ENCODE data around the gene GGT1. TPM values are rescaled to one million over a fixed set of nuclear protein-coding genes. Genes with fewer than 3 reads are reported as not detected.

Gene GGT1
- total RNA-seq, 1 donor from 2014 or later: 16.9 TPM

GRCh38 chr22:24571266-24571665, 31.7 kb upstream of the GGT1 start:
- Mint-ChIP-seq H3K4me1 (ENCODE audit: low read depth) (peaks cover 6% of the 10 kb centered on the region), H3K9me3 (ENCODE audit: low read depth) (no peaks in the 10 kb centered on the region), H3K27ac (no peak overlapping the region), H3K36me3 (ENCODE audit: insufficient read depth) (peaks cover 22% of the 10 kb centered on the region), H3K4me3 (ENCODE audit: low read depth) (no peak overlapping the region), H3K27me3 (no peaks in the 10 kb centered on the region)
- no peak for TF ChIP-seq CTCF (IDR thresholded peaks at IDR 0.05; ENCODE audit: unreplicated experiment)
- no peak for DNase-seq (ENCODE audit: low spot score, unreplicated experiment)

GRCh38 chr22:24576778-24577177, 26.2 kb upstream of the GGT1 start:
- Mint-ChIP-seq H3K36me3 (ENCODE audit: insufficient read depth) (peaks cover 21% of the 10 kb centered on the region), H3K27ac (no peak overlapping the region), H3K27me3 (no peaks in the 10 kb centered on the region), H3K4me3 (ENCODE audit: low read depth) (no peak overlapping the region), H3K4me1 (ENCODE audit: low read depth) (peaks cover 12% of the 10 kb centered on the region), H3K9me3 (ENCODE audit: low read depth) (no peaks in the 10 kb centered on the region)
- no peak for DNase-seq (ENCODE audit: low spot score, unreplicated experiment)
- TF ChIP-seq CTCF (IDR thresholded peaks at IDR 0.05; ENCODE audit: unreplicated experiment): no peak

- H3K9me3 Mint-ChIP-seq (ENCODE audit: low read depth): no peaks in the 10 kb centered on the region
These were observed 24.4 kb upstream of the GGT1 start for GRCh38 chr22:24578355-24579257.

GRCh38 chr22:24579258-24579601, 23.8 kb upstream of the GGT1 start:
- H3K27me3 Mint-ChIP-seq: no peaks in the 10 kb centered on the region
- TF ChIP-seq CTCF (IDR thresholded peaks at IDR 0.05; ENCODE audit: unreplicated experiment): no peak
- H3K36me3 Mint-ChIP-seq (ENCODE audit: insufficient read depth): peaks cover 12% of the 10 kb centered on the region
- no peak for DNase-seq (ENCODE audit: low spot score, unreplicated experiment)
- H3K4me1 Mint-ChIP-seq (ENCODE audit: low read depth): peaks cover 12% of the 10 kb centered on the region
- H3K4me3 Mint-ChIP-seq (ENCODE audit: low read depth): no peak overlapping the region
- no peaks in the 10 kb centered on the region for H3K9me3 Mint-ChIP-seq (ENCODE audit: low read depth)
- H3K27ac Mint-ChIP-seq: no peak overlapping the region

More at GRCh38 chr22:24578355-24579257, 24.4 kb upstream of the GGT1 start:
- Mint-ChIP-seq H3K36me3 (ENCODE audit: insufficient read depth) (peaks cover 14% of the 10 kb centered on the region), H3K27ac (peak overlapping the region; percentile 30), H3K27me3 (no peaks in the 10 kb centered on the region), H3K4me1 (ENCODE audit: low read depth) (peaks cover 12% of the 10 kb centered on the region), H3K4me3 (ENCODE audit: low read depth) (no peak overlapping the region)
- DNase-seq (ENCODE audit: low spot score, unreplicated experiment): no peak
- no peak for TF ChIP-seq CTCF (IDR thresholded peaks at IDR 0.05; ENCODE audit: unreplicated experiment)

GRCh38 chr22:24580276-24580675, 22.7 kb upstream of the GGT1 start:
- Mint-ChIP-seq H3K27ac (no peak overlapping the region), H3K4me3 (ENCODE audit: low read depth) (no peak overlapping the region), H3K36me3 (ENCODE audit: insufficient read depth) (peaks cover 4% of the 10 kb centered on the region), H3K4me1 (ENCODE audit: low read depth) (peaks cover 12% of the 10 kb centered on the region), H3K27me3 (no peaks in the 10 kb centered on the region), H3K9me3 (ENCODE audit: low read depth) (no peaks in the 10 kb centered on the region)
- no peak for TF ChIP-seq CTCF (IDR thresholded peaks at IDR 0.05; ENCODE audit: unreplicated experiment)
- DNase-seq (ENCODE audit: low spot score, unreplicated experiment): no peak
